PC-9 (cell line): ENCODE results near the gene F3. TPM values are rescaled to one million over a fixed set of nuclear protein-coding genes. Genes with fewer than 3 reads are reported as not detected.

ENCODE experiments used
- BruUV-seq: library from RNA; stranded (reverse); fragments of 400-500 nt; replicated peaks from 2 replicates; lab custom pipeline; 2021; lab: Mats Ljungman, UMichigan
- CTCF ChIA-PET: fragments of 300-600 bp; sonication (Branson Sonifier 250); formaldehyde crosslinking; loops from one replicate; lab custom pipeline; 2022; ENCODE audit warnings: antibody characterized with exemption; lab: Charles Lee
- POLR2A ChIA-PET: fragments of 300-600 bp; sonication (Branson Sonifier 250); formaldehyde crosslinking; loops from one replicate; lab custom pipeline; 2022; ENCODE audit warnings: antibody characterized with exemption; ENCODE audit not compliant: unreplicated experiment; lab: Charles Lee
- DNase-seq, 2 experiments: peaks; one replicate each; pipeline versions ENCODE4 v3.0.0 to v3.0.0-alpha.2; 2015 to 2022; ENCODE audit warnings: mixed read lengths in 1 of 2
- H2AFZ ChIP-seq: fragments of 200-600 bp; sonication (generic); 2 replicates; pipeline ENCODE4 v1.8.1; 2017; ENCODE audit warnings: antibody characterized with exemption
- H3F3A ChIP-seq: fragments of 200-600 bp; sonication (generic); 2 replicates; pipeline ENCODE4 v1.8.1; 2017; ENCODE audit warnings: antibody characterized with exemption, mild to moderate bottlenecking, low read depth; ENCODE audit not compliant: insufficient read depth
- H3K27ac ChIP-seq: fragments of 200-600 bp; sonication (generic); 2 replicates; pipeline ENCODE4 v1.6.1; 2016; ENCODE audit warnings: mixed run types
- H3K27me3 ChIP-seq: fragments of 200-600 bp; sonication (generic); 2 replicates; pipeline ENCODE4 v1.6.1; 2016; ENCODE audit warnings: low read depth, mixed run types; ENCODE audit not compliant: insufficient read depth
- H3K36me3 ChIP-seq: fragments of 200-600 bp; sonication (generic); 2 replicates; pipeline ENCODE4 v1.6.1; 2016; ENCODE audit warnings: low read depth, mixed run types
- H3K4me1 ChIP-seq: fragments of 200-600 bp; sonication (generic); replicated peaks from 2 replicates; pipeline ENCODE4 v1.6.1; 2016; ENCODE audit warnings: mixed run types; ENCODE audit not compliant: insufficient read depth
- H3K4me2 ChIP-seq: fragments of 200-600 bp; sonication (generic); 2 replicates; pipeline ENCODE4 v1.6.1; 2017; ENCODE audit warnings: mixed run types
- H3K4me3 ChIP-seq: fragments of 200-600 bp; sonication (generic); 2 replicates; pipeline ENCODE4 v1.6.1; 2016; ENCODE audit warnings: mixed run types
- H3K79me2 ChIP-seq: fragments of 200-600 bp; sonication (generic); 2 replicates; pipeline ENCODE4 v1.6.1; 2017; ENCODE audit warnings: low read depth, mixed run types
- H3K9me2 ChIP-seq: fragments of 200-600 bp; sonication (generic); 2 replicates; pipeline ENCODE4 v1.8.1; 2017; ENCODE audit warnings: mild to moderate bottlenecking; ENCODE audit not compliant: insufficient read depth
- H3K9me3 ChIP-seq: fragments of 200-600 bp; sonication (generic); 2 replicates; pipeline ENCODE4 v1.8.1; 2016; ENCODE audit warnings: low read depth; ENCODE audit not compliant: insufficient read depth
- H4K20me1 ChIP-seq: fragments of 200-600 bp; sonication (generic); 2 replicates; pipeline ENCODE4 v1.8.1; 2017; ENCODE audit not compliant: insufficient read depth
- CTCF ChIP-seq: fragments of 200-600 bp; sonication (generic); conservative IDR thresholded peaks from 2 replicates; pipeline ENCODE4 v1.6.1; 2017; ENCODE audit warnings: mixed run types, antibody characterized with exemption, mild to moderate bottlenecking, moderate library complexity
- EZH2 ChIP-seq: fragments of 200-600 bp; sonication (generic); IDR thresholded peaks from 2 replicates; pipeline ENCODE4 v1.8.0; 2017; ENCODE audit warnings: antibody characterized with exemption, low read depth
- intact Hi-C: fragments of 100-400 bp; cut with micrococcal nuclease; formaldehyde crosslinking; loops from one replicate; pipeline ENCODE4 v1.10.0; 2022; ENCODE audit not compliant: unreplicated experiment
- total RNA-seq: library from RNA; stranded (reverse); gene quantifications from 2 replicates; pipeline ENCODE4 v1.2.3, GENCODE V29; 2021

Gene F3
- total RNA-seq, 1 experiment from 2014 or later: 335 TPM

GRCh38 chr1:94550396-94550795 lies 8.8 kb upstream of the F3 start:
- Histone ChIP-seq H3K4me3 (no peak overlapping the region), H3K36me3 (no peaks in the 10 kb centered on the region), H3K4me2 (no peak overlapping the region), H3K27me3 (no peaks in the 10 kb centered on the region), H3K27ac (no peak overlapping the region), H3K9me3 (no peaks in the 10 kb centered on the region), H2AFZ (no peak overlapping the region), H3K4me1 (peaks cover 19% of the 10 kb centered on the region), H3K79me2 (no peaks in the 10 kb centered on the region), H4K20me1 (no peaks in the 10 kb centered on the region), H3K9me2 (no peaks in the 10 kb centered on the region), H3F3A (no peaks in the 10 kb centered on the region)
- POLR2A ChIA-PET: interaction anchor here (0.6 kb wide), 1 partner anchor 49 kb away, joined by 11 read pairs; no protein-coding TSS in a partner anchor
- DNase-seq: no peak
- CTCF ChIA-PET: no interaction called here
- intact Hi-C loops: no loop called here
- TF ChIP-seq EZH2 (no peak), CTCF (no peak)
- BruUV-seq: no TSS peak

GRCh38 chr1:94549706-94550105 lies 8.1 kb upstream of the F3 start:
- H4K20me1 ChIP-seq: no peaks in the 10 kb centered on the region
- TF ChIP-seq EZH2 (no peak), CTCF (no peak)
- H3K27me3 ChIP-seq: no peaks in the 10 kb centered on the region
- no peaks in the 10 kb centered on the region for H3K9me2 ChIP-seq
- H3K4me2 ChIP-seq: no peak overlapping the region
- no peak for DNase-seq
- no peak overlapping the region for H2AFZ ChIP-seq
- peaks cover 6% of the 10 kb centered on the region; the same call in 1 of the 2 replicates for H3F3A ChIP-seq
- no TSS peak for BruUV-seq
- CTCF ChIA-PET: no interaction called here
- POLR2A ChIA-PET: interaction anchor here (0.7 kb wide), 1 partner anchor 10 kb away, joined by 3 read pairs; no protein-coding TSS in a partner anchor
- H3K79me2 ChIP-seq: 0 out of 2 replicates have a peak, but pooled peaks cover under 1% of the 10 kb centered on the region
- H3K36me3 ChIP-seq: no peaks in the 10 kb centered on the region
- H3K4me1 ChIP-seq: peaks cover 26% of the 10 kb centered on the region
- H3K27ac ChIP-seq: no peak overlapping the region
- H3K4me3 ChIP-seq: no peak overlapping the region
- intact Hi-C loops: no loop called here
- H3K9me3 ChIP-seq: no peaks in the 10 kb centered on the region

GRCh38 chr1:94544706-94545490 lies 3.3 kb upstream of the F3 start:
- no peaks in the 10 kb centered on the region for H3K9me3 ChIP-seq
- H4K20me1 ChIP-seq: no peaks in the 10 kb centered on the region
- DNase-seq: peak in 1 of 2 experiments; percentile 53
- POLR2A ChIA-PET: interaction anchor here (0.5 to 1.4 kb wide), 4 partner anchors 17 to 240 kb away, joined by 4 to 8 read pairs (median 6); no protein-coding TSS in a partner anchor
- no peak for TF ChIP-seq CTCF
- no peak for TF ChIP-seq EZH2
- H3F3A ChIP-seq: peaks cover 45% of the 10 kb centered on the region
- no peaks in the 10 kb centered on the region for H3K27me3 ChIP-seq
- intact Hi-C loops: loop anchor here (1.0 to 5.0 kb wide), 5 partner anchors 18 to 257 kb away; no protein-coding TSS in a partner anchor
- H3K4me3 ChIP-seq: no peak overlapping the region
- peak overlapping the region; percentile 80 for H3K27ac ChIP-seq
- no peaks in the 10 kb centered on the region for H3K9me2 ChIP-seq
- peak overlapping the region; percentile 87 for H3K4me2 ChIP-seq
- peaks cover 46% of the 10 kb centered on the region for H3K79me2 ChIP-seq
- H3K36me3 ChIP-seq: peaks cover 6% of the 10 kb centered on the region
- H2AFZ ChIP-seq: no peak overlapping the region
- CTCF ChIA-PET: interaction anchor here (0.8 kb wide), 1 partner anchor 310 kb away, joined by 3 read pairs; no protein-coding TSS in a partner anchor
- BruUV-seq: no TSS peak
- peaks cover 36% of the 10 kb centered on the region for H3K4me1 ChIP-seq
